LNCAP (cell line): Measurements from ENCODE around the gene LBHD2.

ENCODE experiments used
- TF ChIP-seq, protein P1 (sequence below): fragments of 450-650 bp; IDR thresholded peaks from 2 replicates; pipeline ENCODE4 v1.5.1; 2017; ENCODE audit warnings: mild to moderate bottlenecking

LBHD2 gene

GRCh38 chr14:103110681-103111231 lies 26.7 kb downstream of the LBHD2 start:
- TF ChIP-seq, protein P1, sequence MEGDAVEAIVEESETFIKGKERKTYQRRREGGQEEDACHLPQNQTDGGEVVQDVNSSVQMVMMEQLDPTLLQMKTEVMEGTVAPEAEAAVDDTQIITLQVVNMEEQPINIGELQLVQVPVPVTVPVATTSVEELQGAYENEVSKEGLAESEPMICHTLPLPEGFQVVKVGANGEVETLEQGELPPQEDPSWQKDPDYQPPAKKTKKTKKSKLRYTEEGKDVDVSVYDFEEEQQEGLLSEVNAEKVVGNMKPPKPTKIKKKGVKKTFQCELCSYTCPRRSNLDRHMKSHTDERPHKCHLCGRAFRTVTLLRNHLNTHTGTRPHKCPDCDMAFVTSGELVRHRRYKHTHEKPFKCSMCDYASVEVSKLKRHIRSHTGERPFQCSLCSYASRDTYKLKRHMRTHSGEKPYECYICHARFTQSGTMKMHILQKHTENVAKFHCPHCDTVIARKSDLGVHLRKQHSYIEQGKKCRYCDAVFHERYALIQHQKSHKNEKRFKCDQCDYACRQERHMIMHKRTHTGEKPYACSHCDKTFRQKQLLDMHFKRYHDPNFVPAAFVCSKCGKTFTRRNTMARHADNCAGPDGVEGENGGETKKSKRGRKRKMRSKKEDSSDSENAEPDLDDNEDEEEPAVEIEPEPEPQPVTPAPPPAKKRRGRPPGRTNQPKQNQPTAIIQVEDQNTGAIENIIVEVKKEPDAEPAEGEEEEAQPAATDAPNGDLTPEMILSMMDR: no peak

DNA sequence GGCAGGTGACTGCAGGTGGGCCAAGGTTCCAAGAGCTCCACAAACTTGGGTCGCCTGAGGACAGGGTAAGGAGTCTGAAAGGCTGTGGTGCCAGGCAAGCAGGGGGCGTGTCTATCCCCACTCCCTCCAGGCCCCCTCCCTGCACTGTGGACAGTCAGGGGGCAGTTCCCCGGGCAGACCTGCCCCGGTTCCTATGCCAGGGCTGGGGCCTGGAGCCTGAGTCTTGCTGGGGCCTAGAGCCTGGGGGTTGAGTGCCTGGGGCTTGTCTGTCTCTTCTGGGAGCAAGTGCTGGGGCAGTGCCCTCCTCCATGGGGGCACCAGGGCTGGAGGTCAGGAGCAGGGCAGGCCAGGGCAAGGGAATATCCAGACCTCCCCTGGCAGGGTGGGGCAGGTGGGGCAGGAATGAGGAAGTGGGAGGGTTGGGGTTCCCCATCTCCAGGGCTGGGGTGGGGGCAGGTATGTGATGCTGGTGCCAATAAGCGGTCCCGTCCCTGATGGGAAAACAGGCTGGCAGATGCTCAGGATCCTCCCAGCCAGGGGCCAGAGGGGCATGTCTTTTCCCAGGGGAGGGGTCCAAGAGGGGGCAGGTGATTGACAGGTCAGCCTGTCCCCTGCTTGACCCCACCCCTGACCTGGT lies 27.3 kb downstream of the LBHD2 start:
- TF ChIP-seq, protein P1: no peak

DNA sequence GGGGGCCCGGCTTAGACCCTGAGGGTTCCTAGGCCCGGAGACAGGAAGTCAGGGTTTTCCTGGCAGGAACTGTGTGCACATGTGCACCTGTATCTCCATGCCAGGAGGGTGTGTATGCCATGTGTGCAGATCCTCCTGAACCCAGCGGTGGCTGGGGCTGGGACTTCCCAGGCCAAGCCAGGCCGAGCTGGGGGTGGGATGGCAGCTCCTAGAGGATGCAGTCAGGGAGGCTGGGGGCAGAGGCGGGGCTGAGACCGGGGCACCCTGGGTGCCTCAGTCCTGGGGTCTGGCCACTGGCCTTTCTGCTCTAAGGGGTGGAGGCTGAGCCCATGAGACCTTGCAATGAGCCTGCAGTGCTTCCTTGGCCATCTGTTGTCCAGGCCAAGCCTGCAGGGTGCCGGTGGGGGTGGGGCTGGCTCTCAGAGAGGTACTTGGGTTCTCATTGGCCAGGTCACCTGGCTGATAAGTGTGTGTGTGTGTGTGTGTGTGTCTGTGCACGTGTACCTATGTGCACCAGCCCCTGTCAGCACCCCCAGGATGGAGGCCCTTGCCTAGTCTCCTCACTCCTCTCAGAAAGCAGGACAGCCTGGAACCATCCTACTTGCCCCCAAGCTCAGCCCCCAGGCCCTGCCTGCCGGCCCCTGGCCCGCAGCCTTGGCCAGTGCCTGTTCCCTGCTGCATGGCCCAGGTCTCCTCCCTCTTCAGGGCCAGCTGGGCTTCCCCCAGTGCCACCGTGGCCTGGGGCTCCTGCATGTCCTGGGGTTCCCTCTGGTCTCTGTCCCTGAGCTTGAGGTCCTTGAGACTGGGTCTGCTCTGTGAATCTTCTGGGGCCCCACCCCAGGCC lies 28.6 kb downstream of the LBHD2 start:
- TF ChIP-seq, protein P1: no peak

DNA sequence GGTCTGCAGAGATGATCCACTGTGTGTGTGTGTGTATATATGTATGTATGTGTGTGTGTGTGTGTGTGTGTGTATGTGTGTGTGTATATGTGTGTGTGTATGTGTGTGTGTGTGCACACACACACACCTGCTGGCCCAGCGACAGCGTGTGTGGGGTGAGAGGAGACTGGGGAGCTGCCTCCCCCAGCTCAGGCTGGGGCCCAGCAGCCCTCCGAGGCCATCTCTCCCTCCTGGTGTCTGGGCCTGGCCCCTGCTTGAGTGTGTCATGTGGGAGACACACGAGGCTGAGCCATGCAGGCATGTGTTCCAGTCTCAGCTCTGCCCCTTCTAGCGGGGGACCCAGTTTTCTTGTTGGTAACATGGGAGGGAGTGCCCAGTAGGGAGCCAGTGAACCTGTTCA lies 29.3 kb downstream of the LBHD2 start:
- TF ChIP-seq, protein P1: no peak

DNA sequence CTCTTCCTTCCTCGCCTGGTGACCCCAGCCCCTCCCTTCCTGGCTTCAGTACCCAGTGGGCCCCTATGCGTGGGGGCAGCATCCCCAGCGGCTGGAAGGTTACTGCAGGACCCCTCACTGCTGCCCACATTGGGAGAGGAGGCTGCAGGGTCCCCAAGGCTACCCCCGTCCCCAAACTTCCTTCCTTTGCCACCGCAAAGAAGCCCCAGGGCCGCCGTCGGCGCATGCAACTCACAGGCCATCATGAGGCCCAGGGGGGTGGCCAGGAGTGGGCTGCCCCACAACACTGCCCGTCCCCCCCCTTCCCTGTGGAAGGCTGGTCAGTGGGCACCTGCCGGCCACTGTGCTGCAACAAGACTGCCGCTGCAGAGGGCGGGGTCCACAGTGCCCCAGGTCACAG lies 29.8 kb downstream of the LBHD2 start:
- TF ChIP-seq, protein P1: no peak

- TF ChIP-seq, protein P1: no peak
Observed at GRCh38 chr14:103115845-103116572, 32.0 kb downstream of the LBHD2 start.

DNA sequence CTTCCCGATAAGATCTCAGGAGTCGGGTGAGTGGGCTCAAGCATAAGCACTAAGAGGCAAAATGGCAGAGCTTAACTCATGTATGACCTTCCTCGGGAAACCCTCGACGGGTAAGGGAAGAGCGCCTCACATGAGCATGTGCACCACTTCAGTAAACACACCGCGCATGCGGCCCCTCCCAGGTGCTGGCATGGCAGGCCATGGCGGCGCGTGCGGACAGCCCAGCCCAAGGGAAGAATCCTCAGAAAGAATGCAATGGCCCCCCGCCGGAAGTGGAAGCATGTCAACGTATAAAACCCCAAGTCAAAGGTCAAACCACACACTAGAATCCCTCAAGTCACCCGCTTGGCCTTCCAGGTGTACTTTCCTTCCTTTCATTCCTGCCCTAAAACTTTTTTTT lies 32.6 kb downstream of the LBHD2 start:
- TF ChIP-seq, protein P1: no peak
